Measurements from ENCODE around the gene PITPNC1. TPM values are rescaled to one million over a fixed set of nuclear protein-coding genes. Genes with fewer than 3 reads are reported as not detected.

PITPNC1 gene
- total RNA-seq, 1 donor from 2014 or later, result 40.3 TPM

DNA sequence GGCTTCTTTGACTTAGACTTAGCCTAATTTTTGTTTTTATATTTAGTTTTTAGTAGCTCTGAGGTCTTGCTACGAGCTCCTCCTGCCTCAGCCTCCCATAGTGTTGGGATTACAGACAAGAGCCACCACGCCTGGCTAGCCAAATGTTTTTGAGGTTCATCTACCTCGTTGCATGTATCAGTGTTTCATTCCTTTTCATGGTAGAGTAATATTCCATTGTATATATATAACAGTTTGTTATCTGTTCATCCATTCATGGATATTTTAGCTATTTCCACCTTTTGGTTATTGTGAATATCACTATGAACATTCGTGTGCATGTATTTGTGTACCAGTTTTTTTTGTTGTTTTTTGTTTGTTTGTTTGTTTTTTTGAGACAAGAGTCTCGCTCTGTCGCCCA, 352.8 kb downstream of the PITPNC1 start:
- TF ChIP-seq, protein P1, sequence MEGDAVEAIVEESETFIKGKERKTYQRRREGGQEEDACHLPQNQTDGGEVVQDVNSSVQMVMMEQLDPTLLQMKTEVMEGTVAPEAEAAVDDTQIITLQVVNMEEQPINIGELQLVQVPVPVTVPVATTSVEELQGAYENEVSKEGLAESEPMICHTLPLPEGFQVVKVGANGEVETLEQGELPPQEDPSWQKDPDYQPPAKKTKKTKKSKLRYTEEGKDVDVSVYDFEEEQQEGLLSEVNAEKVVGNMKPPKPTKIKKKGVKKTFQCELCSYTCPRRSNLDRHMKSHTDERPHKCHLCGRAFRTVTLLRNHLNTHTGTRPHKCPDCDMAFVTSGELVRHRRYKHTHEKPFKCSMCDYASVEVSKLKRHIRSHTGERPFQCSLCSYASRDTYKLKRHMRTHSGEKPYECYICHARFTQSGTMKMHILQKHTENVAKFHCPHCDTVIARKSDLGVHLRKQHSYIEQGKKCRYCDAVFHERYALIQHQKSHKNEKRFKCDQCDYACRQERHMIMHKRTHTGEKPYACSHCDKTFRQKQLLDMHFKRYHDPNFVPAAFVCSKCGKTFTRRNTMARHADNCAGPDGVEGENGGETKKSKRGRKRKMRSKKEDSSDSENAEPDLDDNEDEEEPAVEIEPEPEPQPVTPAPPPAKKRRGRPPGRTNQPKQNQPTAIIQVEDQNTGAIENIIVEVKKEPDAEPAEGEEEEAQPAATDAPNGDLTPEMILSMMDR (IDR thresholded peaks at IDR 0.05; ENCODE audit: partially characterized antibody, unreplicated experiment), result no peak
- DNase-seq, result no peak
- peaks cover 3% of the 10 kb centered on the region for H3K4me1 Mint-ChIP-seq (ENCODE audit: low read depth, unreplicated experiment)
- no peaks in the 10 kb centered on the region for H3K27me3 Mint-ChIP-seq (ENCODE audit: unreplicated experiment)
- H3K27ac Mint-ChIP-seq (ENCODE audit: unreplicated experiment), result no peak overlapping the region
- H3K36me3 Mint-ChIP-seq (ENCODE audit: unreplicated experiment), result peaks cover 7% of the 10 kb centered on the region
- H3K9me3 Mint-ChIP-seq (ENCODE audit: unreplicated experiment), result peaks cover 3% of the 10 kb centered on the region
- H3K4me3 Mint-ChIP-seq (ENCODE audit: unreplicated experiment), result no peak overlapping the region

DNA sequence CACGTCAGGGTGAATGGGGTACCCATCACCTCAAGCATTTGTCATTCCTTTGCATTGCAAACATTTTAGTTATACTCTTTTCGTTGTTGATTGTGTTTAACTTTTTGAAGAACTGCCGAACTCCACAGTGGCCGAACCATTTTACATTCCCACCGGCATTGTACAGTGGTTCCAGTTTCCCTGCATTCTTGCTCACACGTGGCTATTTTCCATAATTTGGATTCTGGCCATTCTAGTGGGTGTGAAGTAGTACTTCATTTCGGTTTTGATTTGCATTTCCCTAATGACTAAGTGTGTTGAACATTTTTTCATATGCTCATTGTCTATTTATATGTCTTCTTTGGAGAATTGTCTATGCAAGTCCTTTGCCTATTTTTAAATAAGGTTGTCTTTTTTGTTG, 353.6 kb downstream of the PITPNC1 start:
- H3K9me3 Mint-ChIP-seq (ENCODE audit: unreplicated experiment), result peaks cover 3% of the 10 kb centered on the region
- H3K27ac Mint-ChIP-seq (ENCODE audit: unreplicated experiment), result no peak overlapping the region
- H3K36me3 Mint-ChIP-seq (ENCODE audit: unreplicated experiment), result peaks cover 7% of the 10 kb centered on the region
- TF ChIP-seq, protein P1 (IDR thresholded peaks at IDR 0.05; ENCODE audit: partially characterized antibody, unreplicated experiment), result no peak
- H3K4me3 Mint-ChIP-seq (ENCODE audit: unreplicated experiment), result no peak overlapping the region
- H3K27me3 Mint-ChIP-seq (ENCODE audit: unreplicated experiment), result no peaks in the 10 kb centered on the region
- peaks cover 3% of the 10 kb centered on the region for H3K4me1 Mint-ChIP-seq (ENCODE audit: low read depth, unreplicated experiment)
- DNase-seq, result no peak

DNA sequence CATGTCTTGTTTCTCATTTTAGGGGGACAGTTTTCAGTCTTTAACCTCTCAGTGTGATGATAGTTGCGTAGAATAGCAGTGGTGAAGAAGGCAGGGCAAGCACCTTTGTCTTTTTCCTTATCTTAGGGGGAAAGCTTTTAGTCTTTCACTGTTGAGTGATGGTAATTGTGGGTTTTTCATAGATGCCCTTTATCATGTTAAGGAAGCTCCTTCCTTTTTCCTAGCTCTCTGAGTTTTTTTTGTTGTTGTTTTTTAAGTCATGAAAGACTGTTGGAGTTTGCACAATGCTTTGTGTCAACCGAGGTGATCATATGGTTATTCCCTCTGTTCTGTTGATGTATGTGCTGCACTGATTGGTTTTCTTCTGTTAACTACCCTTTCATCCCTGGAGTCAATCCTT, 356.4 kb downstream of the PITPNC1 start:
- TF ChIP-seq, protein P1 (IDR thresholded peaks at IDR 0.05; ENCODE audit: partially characterized antibody, unreplicated experiment), result no peak
- Mint-ChIP-seq H3K36me3 (ENCODE audit: unreplicated experiment) (peaks cover 7% of the 10 kb centered on the region), H3K4me1 (ENCODE audit: low read depth, unreplicated experiment) (peaks cover 3% of the 10 kb centered on the region), H3K27me3 (ENCODE audit: unreplicated experiment) (no peaks in the 10 kb centered on the region), H3K27ac (ENCODE audit: unreplicated experiment) (peak overlapping the region; percentile 74), H3K9me3 (ENCODE audit: unreplicated experiment) (peaks cover 3% of the 10 kb centered on the region), H3K4me3 (ENCODE audit: unreplicated experiment) (no peak overlapping the region)
- no peak for DNase-seq

DNA sequence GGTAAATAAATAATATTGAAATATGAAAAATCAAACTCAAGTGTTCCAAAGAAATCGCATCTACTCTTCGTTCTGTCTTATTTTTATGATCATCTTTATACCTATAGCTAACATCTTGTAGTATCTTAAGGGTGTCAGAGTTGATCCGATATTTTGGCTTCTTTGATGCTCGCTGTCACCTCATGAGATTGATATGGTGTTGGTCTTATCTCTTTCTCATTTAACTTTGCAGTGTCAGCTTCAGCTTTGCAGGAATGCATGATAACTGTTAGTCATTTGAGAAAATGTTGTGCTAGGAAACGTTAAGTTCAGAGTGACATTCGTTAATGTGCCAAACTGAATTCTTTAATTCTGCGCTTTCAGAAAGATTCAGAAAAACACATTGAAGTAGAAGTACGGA, 360.1 kb downstream of the PITPNC1 start:
- Mint-ChIP-seq H3K36me3 (ENCODE audit: unreplicated experiment) (no peaks in the 10 kb centered on the region), H3K9me3 (ENCODE audit: unreplicated experiment) (no peaks in the 10 kb centered on the region), H3K27ac (ENCODE audit: unreplicated experiment) (no peak overlapping the region), H3K4me3 (ENCODE audit: unreplicated experiment) (no peak overlapping the region), H3K27me3 (ENCODE audit: unreplicated experiment) (no peaks in the 10 kb centered on the region), H3K4me1 (ENCODE audit: low read depth, unreplicated experiment) (peaks cover 3% of the 10 kb centered on the region)
- no peak for DNase-seq
- TF ChIP-seq, protein P1 (IDR thresholded peaks at IDR 0.05; ENCODE audit: partially characterized antibody, unreplicated experiment), result no peak

DNA sequence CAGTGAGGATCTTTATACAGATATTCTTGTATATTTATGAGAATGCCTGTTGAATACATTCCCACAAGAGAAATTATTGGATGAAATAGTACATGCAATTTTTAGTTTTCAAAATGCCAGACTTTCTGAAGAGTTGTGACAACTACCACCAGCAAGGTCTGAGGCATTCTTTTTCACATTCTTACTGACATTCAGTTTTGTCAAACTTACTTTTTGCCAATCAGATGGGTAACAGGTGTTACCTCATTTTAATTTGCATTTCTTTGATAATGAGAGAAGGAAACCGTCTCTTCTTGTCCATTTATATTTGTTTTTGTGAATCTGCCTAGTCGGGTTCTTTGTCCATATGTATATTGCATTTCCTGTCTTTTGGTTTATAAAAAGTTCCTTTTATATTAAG, 364.9 kb downstream of the PITPNC1 start:
- no peak for DNase-seq
- Mint-ChIP-seq H3K4me1 (ENCODE audit: low read depth, unreplicated experiment) (no peaks in the 10 kb centered on the region), H3K4me3 (ENCODE audit: unreplicated experiment) (no peak overlapping the region), H3K27ac (ENCODE audit: unreplicated experiment) (no peak overlapping the region), H3K9me3 (ENCODE audit: unreplicated experiment) (no peaks in the 10 kb centered on the region), H3K36me3 (ENCODE audit: unreplicated experiment) (no peaks in the 10 kb centered on the region), H3K27me3 (ENCODE audit: unreplicated experiment) (peaks cover 1% of the 10 kb centered on the region)
- TF ChIP-seq, protein P1 (IDR thresholded peaks at IDR 0.05; ENCODE audit: partially characterized antibody, unreplicated experiment), result no peak

Small RNAs within 50 kb of the gene (microRNA-seq; reads per million reads assigned to microRNA genes)
- gene MIR548AA2 (ENCODE audit: unreplicated experiment) (not detected), gene MIR548D2 (ENCODE audit: unreplicated experiment) (not detected)

Other genes starting within 250 kb of the PITPNC1 start
- 47.4 TPM for gene HELZ, start 132.1 kb upstream of the PITPNC1 start, total RNA-seq (ENCODE audit: unreplicated experiment)
- gene PSMD12, start 10.7 kb upstream of the PITPNC1 start, total RNA-seq (ENCODE audit: unreplicated experiment), result 55.7 TPM